ENCODE measurements around the gene IRS1.

The IRS1 gene

GRCh38 chr2:226698671-226699070 is 100.9 kb downstream of the IRS1 start:
- no peak for TF ChIP-seq CTCF (IDR thresholded peaks at IDR 0.05)
- Histone ChIP-seq H3K4me3 (ENCODE audit: low read depth, low read length) (no peak overlapping the region), H3K4me2 (ENCODE audit: low read length) (no peak overlapping the region), H3K27me3 (ENCODE audit: control insufficient read depth, insufficient read depth, low read length) (no peaks in the 10 kb centered on the region), H2AFZ (no peak overlapping the region), H3K4me1 (no peaks in the 10 kb centered on the region), H3K9me3 (ENCODE audit: control insufficient read depth, low read length) (no peaks in the 10 kb centered on the region), H3K79me2 (no peaks in the 10 kb centered on the region), H3K36me3 (ENCODE audit: control insufficient read depth, insufficient read depth, low read length) (no peaks in the 10 kb centered on the region), H3K27ac (no peak overlapping the region), H3K9ac (no peak overlapping the region)

GRCh38 chr2:226694586-226695284 is 104.9 kb downstream of the IRS1 start:
- Histone ChIP-seq H3K9ac (no peak overlapping the region), H3K9me3 (ENCODE audit: control insufficient read depth, low read length) (no peaks in the 10 kb centered on the region), H3K4me1 (no peaks in the 10 kb centered on the region), H3K27ac (no peak overlapping the region), H3K79me2 (no peaks in the 10 kb centered on the region), H3K4me3 (ENCODE audit: low read depth, low read length) (no peak overlapping the region), H3K27me3 (ENCODE audit: control insufficient read depth, insufficient read depth, low read length) (no peaks in the 10 kb centered on the region), H2AFZ (no peak overlapping the region), H3K4me2 (ENCODE audit: low read length) (no peak overlapping the region), H3K36me3 (ENCODE audit: control insufficient read depth, insufficient read depth, low read length) (no peaks in the 10 kb centered on the region)
- no peak for TF ChIP-seq CTCF (IDR thresholded peaks at IDR 0.05)

- TF ChIP-seq CTCF (IDR thresholded peaks at IDR 0.05): no peak
- no peaks in the 10 kb centered on the region for H3K79me2 ChIP-seq
- no peak overlapping the region for H3K9ac ChIP-seq
- H3K27me3 ChIP-seq (ENCODE audit: control insufficient read depth, insufficient read depth, low read length): no peaks in the 10 kb centered on the region
- no peak overlapping the region for H3K4me3 ChIP-seq (ENCODE audit: low read depth, low read length)
- no peak overlapping the region for H3K4me2 ChIP-seq (ENCODE audit: low read length)
- no peaks in the 10 kb centered on the region for H3K4me1 ChIP-seq
- no peaks in the 10 kb centered on the region for H3K36me3 ChIP-seq (ENCODE audit: control insufficient read depth, insufficient read depth, low read length)
- no peaks in the 10 kb centered on the region for H3K9me3 ChIP-seq (ENCODE audit: control insufficient read depth, low read length)
- no peak overlapping the region for H3K27ac ChIP-seq
- no peak overlapping the region for H2AFZ ChIP-seq
Observed at GRCh38 chr2:226694149-226694548, 105.5 kb downstream of the IRS1 start.

- no peak overlapping the region for H3K4me3 ChIP-seq (ENCODE audit: low read depth, low read length)
- no peak overlapping the region for H2AFZ ChIP-seq
- H3K27me3 ChIP-seq (ENCODE audit: control insufficient read depth, insufficient read depth, low read length): no peaks in the 10 kb centered on the region
- H3K4me1 ChIP-seq: no peaks in the 10 kb centered on the region
- H3K36me3 ChIP-seq (ENCODE audit: control insufficient read depth, insufficient read depth, low read length): no peaks in the 10 kb centered on the region
- no peak overlapping the region for H3K9ac ChIP-seq
- no peaks in the 10 kb centered on the region for H3K9me3 ChIP-seq (ENCODE audit: control insufficient read depth, low read length)
- no peak overlapping the region for H3K4me2 ChIP-seq (ENCODE audit: low read length)
- H3K27ac ChIP-seq: no peak overlapping the region
- no peaks in the 10 kb centered on the region for H3K79me2 ChIP-seq
- no peak for TF ChIP-seq CTCF (IDR thresholded peaks at IDR 0.05)
Observed at GRCh38 chr2:226693521-226693920, 106.1 kb downstream of the IRS1 start.

GRCh38 chr2:226692521-226693126 is 107.0 kb downstream of the IRS1 start:
- TF ChIP-seq CTCF (IDR thresholded peaks at IDR 0.05): no peak

More at GRCh38 chr2:226692521-226693126, 107.0 kb downstream of the IRS1 start:
- Histone ChIP-seq H3K4me3 (ENCODE audit: low read depth, low read length) (no peak overlapping the region), H3K4me1 (no peaks in the 10 kb centered on the region), H3K79me2 (no peaks in the 10 kb centered on the region), H3K9ac (no peak overlapping the region), H3K4me2 (ENCODE audit: low read length) (no peak overlapping the region), H3K27me3 (ENCODE audit: control insufficient read depth, insufficient read depth, low read length) (no peaks in the 10 kb centered on the region), H3K27ac (no peak overlapping the region), H3K36me3 (ENCODE audit: control insufficient read depth, insufficient read depth, low read length) (no peaks in the 10 kb centered on the region), H3K9me3 (ENCODE audit: control insufficient read depth, low read length) (no peaks in the 10 kb centered on the region), H2AFZ (no peak overlapping the region)

Data from parathyroid adenoma (tissue), 2 donors.